GM12891 (cell line): ENCODE results near the gene CYP4V2.

Source experiments
- POLR2AphosphoS5 ChIP-seq: IDR thresholded peaks from 2 replicates; pipeline ENCODE4 v1.6.1; 2011; ENCODE audit warnings: low read depth, low read length, control low read depth
- SPI1 ChIP-seq: IDR thresholded peaks from 2 replicates; pipeline ENCODE4 v1.6.1; 2011; ENCODE audit warnings: low read depth, low read length, control low read depth
- TAF1 ChIP-seq: IDR thresholded peaks from 2 replicates; pipeline ENCODE4 v1.6.1; 2011; ENCODE audit warnings: low read depth, low read length, control low read depth

DNA sequence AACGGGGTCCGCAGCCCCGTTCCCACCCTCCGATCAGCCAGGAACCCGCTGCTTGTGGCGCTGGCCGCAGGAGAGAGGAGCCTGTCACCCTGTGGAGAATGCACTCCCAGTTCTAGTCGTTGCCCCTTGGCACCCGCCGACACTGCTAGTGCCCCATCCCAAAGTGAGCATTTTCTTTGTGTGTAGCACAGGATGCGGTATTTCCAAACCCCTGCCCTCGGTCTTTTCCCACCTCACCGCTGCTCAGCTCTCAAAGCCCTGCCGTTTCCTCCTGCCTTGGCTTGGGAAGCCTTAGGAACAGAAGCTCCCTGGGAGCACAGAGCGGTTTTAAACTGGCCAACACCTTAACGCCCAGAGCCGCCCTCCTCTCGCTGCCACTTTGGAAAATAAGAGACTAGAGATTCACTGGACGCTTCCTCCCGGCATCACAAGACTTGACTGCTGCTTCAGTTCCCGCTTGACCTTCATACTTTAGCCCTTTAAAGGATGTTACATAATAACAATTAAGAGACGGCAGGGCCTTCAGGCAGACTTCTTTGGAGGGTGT is 772 bp downstream of the CYP4V2 start:
- no peak for TF ChIP-seq POLR2AphosphoS5
- TF ChIP-seq SPI1: no peak
- TF ChIP-seq TAF1: no peak
